Measurements from ENCODE around the gene HBB. TPM values are rescaled to one million over a fixed set of nuclear protein-coding genes. Genes with fewer than 3 reads are reported as not detected.

The HBB gene
- total RNA-seq, 1 experiment from 2014 or later = not detected

DNA sequence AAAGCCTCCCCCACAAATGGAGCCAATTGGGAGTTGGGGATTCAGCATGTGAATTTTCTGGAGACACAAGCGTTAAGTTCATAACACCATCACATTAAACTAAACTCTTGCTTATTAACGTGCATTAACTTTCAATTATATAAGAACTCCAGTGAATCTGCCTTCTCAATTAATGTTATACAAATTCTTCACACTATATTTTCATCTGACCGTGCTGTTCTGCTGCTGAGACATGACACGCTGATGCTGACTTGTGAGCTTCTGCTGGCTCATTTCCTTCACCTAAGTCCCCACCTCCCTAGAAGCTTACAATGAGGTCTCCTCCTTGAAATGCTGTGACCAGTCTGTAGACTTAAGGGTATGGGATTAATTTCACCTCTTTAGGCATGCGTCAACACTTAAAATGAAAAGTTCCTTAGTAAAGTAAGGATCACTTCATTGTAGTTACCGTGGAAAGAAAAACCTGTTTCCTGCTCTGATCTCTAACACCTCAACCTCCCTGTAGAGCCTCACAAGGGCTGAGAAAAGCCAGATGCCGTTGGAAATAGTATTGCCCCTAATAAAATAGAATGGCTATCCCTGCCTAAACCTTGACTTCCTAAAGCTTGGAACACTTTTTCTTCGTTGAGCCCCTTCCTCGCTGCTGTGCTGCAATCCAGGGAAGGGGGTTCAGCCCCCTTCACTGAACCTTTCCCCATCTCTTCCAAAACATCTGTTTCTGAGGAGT, 25.5 kb upstream of the HBB start:
- no peak overlapping the region for H2BK20ac ChIP-seq (ENCODE audit: low read depth, low read length, poor library complexity, severe bottlenecking)
- H2BK15ac ChIP-seq (ENCODE audit: low read depth, low read length) = no peak overlapping the region
- no peak overlapping the region for H3K27ac Mint-ChIP-seq
- no peak overlapping the region for H3K27ac ChIP-seq (ENCODE audit: insufficient read length, low read depth, low read length)
- peaks cover 5 to 6% of the 10 kb centered on the region in 2 experiments for H3K4me1 Mint-ChIP-seq
- H3T11ph ChIP-seq (ENCODE audit: low read length) = no peak overlapping the region
- no peaks in the 10 kb centered on the region for H4K20me1 ChIP-seq (ENCODE audit: control insufficient read depth, insufficient read depth, insufficient read length)
- H3K4me3 Mint-ChIP-seq = no peak overlapping the region
- H4K91ac ChIP-seq (ENCODE audit: insufficient read length, low read depth, low read length) = no peak overlapping the region
- no peak overlapping the region for H3K4me2 ChIP-seq (ENCODE audit: insufficient read depth, insufficient read length, low read length)
- no peak overlapping the region for H2AFZ ChIP-seq (ENCODE audit: low read length)
- H3K18ac ChIP-seq (ENCODE audit: insufficient read length, low read depth, low read length) = no peak overlapping the region
- H3K4me1 ChIP-seq (ENCODE audit: insufficient read depth, low read length) = no peaks in the 10 kb centered on the region
- H3K4ac ChIP-seq (ENCODE audit: low read depth, low read length) = no peak overlapping the region
- no peak overlapping the region for H3K14ac ChIP-seq (ENCODE audit: insufficient read depth, low read length)
- no peaks in the 10 kb centered on the region for H3K9me3 ChIP-seq (ENCODE audit: control insufficient read depth, low read depth, low read length)
- no peak overlapping the region for H2BK5ac ChIP-seq (ENCODE audit: insufficient read length, low read length)
- no peaks in the 10 kb centered on the region for H3K79me2 ChIP-seq (ENCODE audit: insufficient read depth, low read length)
- no peak overlapping the region for H4K8ac ChIP-seq (replicated peaks; ENCODE audit: insufficient read length, low read depth, low read length)
- no peak for DNase-seq
- no peaks in the 10 kb centered on the region; the same call in 1 of the 2 replicates for H3K27me3 ChIP-seq (ENCODE audit: insufficient read depth, low read length)
- no peak overlapping the region for H4K5ac ChIP-seq (ENCODE audit: insufficient read length, low read depth, low read length)
- WGBS (ENCODE audit: extremely low coverage, insufficient read length, low lambda C conversion rate) = no CpG with 5 or more reads among the region's 9 CpGs
- H3K79me1 ChIP-seq (ENCODE audit: insufficient read depth, low read depth, low read length, poor library complexity, severe bottlenecking) = no peaks in the 10 kb centered on the region
- H3K9me3 Mint-ChIP-seq = no peaks in the 10 kb centered on the region
- H3K27me3 Mint-ChIP-seq (ENCODE audit: low read depth) = peaks cover 34% of the 10 kb centered on the region
- no peak overlapping the region for H2AK5ac ChIP-seq (ENCODE audit: insufficient read length, low read length)
- H2BK120ac ChIP-seq (ENCODE audit: low read depth, low read length, poor library complexity, severe bottlenecking) = no peak overlapping the region
- H3K23ac ChIP-seq (ENCODE audit: insufficient read length, low read depth, low read length) = no peak overlapping the region
- no peaks in the 10 kb centered on the region; a peak in 1 of 7 replicates for H3K36me3 Mint-ChIP-seq (ENCODE audit: insufficient read depth in 1 of 3, low read depth in 3 of 3)
- H3K23me2 ChIP-seq (ENCODE audit: insufficient read length, low read depth, low read length, poor library complexity, severe bottlenecking) = no peaks in the 10 kb centered on the region
- H3K56ac ChIP-seq (ENCODE audit: insufficient read length, low read depth, low read length) = no peak overlapping the region
- TF ChIP-seq, protein P1, sequence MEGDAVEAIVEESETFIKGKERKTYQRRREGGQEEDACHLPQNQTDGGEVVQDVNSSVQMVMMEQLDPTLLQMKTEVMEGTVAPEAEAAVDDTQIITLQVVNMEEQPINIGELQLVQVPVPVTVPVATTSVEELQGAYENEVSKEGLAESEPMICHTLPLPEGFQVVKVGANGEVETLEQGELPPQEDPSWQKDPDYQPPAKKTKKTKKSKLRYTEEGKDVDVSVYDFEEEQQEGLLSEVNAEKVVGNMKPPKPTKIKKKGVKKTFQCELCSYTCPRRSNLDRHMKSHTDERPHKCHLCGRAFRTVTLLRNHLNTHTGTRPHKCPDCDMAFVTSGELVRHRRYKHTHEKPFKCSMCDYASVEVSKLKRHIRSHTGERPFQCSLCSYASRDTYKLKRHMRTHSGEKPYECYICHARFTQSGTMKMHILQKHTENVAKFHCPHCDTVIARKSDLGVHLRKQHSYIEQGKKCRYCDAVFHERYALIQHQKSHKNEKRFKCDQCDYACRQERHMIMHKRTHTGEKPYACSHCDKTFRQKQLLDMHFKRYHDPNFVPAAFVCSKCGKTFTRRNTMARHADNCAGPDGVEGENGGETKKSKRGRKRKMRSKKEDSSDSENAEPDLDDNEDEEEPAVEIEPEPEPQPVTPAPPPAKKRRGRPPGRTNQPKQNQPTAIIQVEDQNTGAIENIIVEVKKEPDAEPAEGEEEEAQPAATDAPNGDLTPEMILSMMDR (conservative IDR thresholded peaks at IDR 0.05) = no peak
- H3K9ac ChIP-seq (ENCODE audit: extremely low read depth, insufficient read length, low read length) = no peak overlapping the region
- H2BK12ac ChIP-seq (ENCODE audit: insufficient read length, low read depth, low read length) = no peak overlapping the region

All from H9 (cell line).